Vagina (tissue), 2 donors: Measurements from ENCODE around the gene CST7. TPM values are rescaled to one million over a fixed set of nuclear protein-coding genes. Genes with fewer than 3 reads are reported as not detected.

Source experiments
- DNase-seq, 2 donors: peaks; one replicate each; pipeline ENCODE4 v3.0.0-alpha.2; 2017; ENCODE audit errors: extremely low spot score in 2 of 2
- H3K27ac ChIP-seq: fragments of 200-600 bp; sonication (generic); one replicate; pipeline ENCODE4 v1.5.1; 2019
- H3K27me3 ChIP-seq: fragments of 200-600 bp; sonication (generic); one replicate; pipeline ENCODE4 v1.5.1; 2019
- H3K36me3 ChIP-seq, 2 donors: fragments of 200-600 bp; sonication (generic); one replicate each; pipeline ENCODE4 v1.5.1; 2017 to 2019
- H3K4me1 ChIP-seq: fragments of 200-600 bp; sonication (generic); one replicate; pipeline ENCODE4 v1.5.1; 2019
- H3K4me3 ChIP-seq, 2 donors: fragments of 200-600 bp; sonication (generic); 1 replicate in 1 of 2; 2 replicates in 1 of 2; pipeline ENCODE4 v1.5.1; 2016 to 2019
- H3K9me3 ChIP-seq: fragments of 200-600 bp; sonication (generic); one replicate; pipeline ENCODE4 v1.5.1; 2019
- CTCF ChIP-seq, 3 experiments: fragments of 450-650 bp in 2 of 3; fragments of 200-600 bp in 1 of 3; sonication (generic) in 1 of 3; IDR thresholded peaks; one replicate each; pipeline ENCODE4 v1.5.1; 2017 to 2019; ENCODE audit warnings: antibody characterized with exemption in 3 of 3, mild to moderate bottlenecking in 2 of 3, moderate library complexity in 2 of 3
- POLR2A ChIP-seq, 2 donors: fragments of 450-650 bp; IDR thresholded peaks; one replicate each; pipeline ENCODE4 v1.6.1; 2017; ENCODE audit warnings: antibody characterized with exemption in 2 of 2, mild to moderate bottlenecking in 2 of 2, moderate library complexity in 2 of 2
- POLR2AphosphoS5 ChIP-seq, 2 donors: sonication (generic); formaldehyde crosslinking; IDR thresholded peaks; one replicate each; pipeline ENCODE4 v1.9.0; 2017; ENCODE audit warnings: antibody characterized with exemption in 2 of 2, mild to moderate bottlenecking in 2 of 2, low read depth in 1 of 2; ENCODE audit not compliant: insufficient read depth in 1 of 2
- intact Hi-C: fragments of 100-400 bp; cut with DNase I; formaldehyde crosslinking; loops from one replicate; pipeline ENCODE4 v1.15.1; 2023
- total RNA-seq: library from RNA; depleted of rRNA; stranded (reverse); fragments of >200 nt; gene quantifications from one replicate; pipeline ENCODE4 v1.2.3, GENCODE V29; 2016

The CST7 gene
- total RNA-seq, 1 donor from 2014 or later = 3.7 TPM

GRCh38 chr20:24956001-24956841, 7.2 kb downstream of the CST7 start:
- Histone ChIP-seq H3K9me3 (no peaks in the 10 kb centered on the region), H3K4me1 (no peaks in the 10 kb centered on the region), H3K27me3 (no peaks in the 10 kb centered on the region), H3K27ac (no peak overlapping the region), H3K4me3 (no peak overlapping the region), H3K36me3 (peaks cover 0 to 16% of the 10 kb centered on the region in 2 donors)
- TF ChIP-seq POLR2AphosphoS5 (IDR thresholded peaks at IDR 0.05; ENCODE audit: insufficient read depth in 1 of 2, low read depth in 1 of 2) = no peak
- no peak for TF ChIP-seq POLR2A (IDR thresholded peaks at IDR 0.05)
- peak; percentile 82 to 85 for DNase-seq
- intact Hi-C loops = no loop called here

DNA sequence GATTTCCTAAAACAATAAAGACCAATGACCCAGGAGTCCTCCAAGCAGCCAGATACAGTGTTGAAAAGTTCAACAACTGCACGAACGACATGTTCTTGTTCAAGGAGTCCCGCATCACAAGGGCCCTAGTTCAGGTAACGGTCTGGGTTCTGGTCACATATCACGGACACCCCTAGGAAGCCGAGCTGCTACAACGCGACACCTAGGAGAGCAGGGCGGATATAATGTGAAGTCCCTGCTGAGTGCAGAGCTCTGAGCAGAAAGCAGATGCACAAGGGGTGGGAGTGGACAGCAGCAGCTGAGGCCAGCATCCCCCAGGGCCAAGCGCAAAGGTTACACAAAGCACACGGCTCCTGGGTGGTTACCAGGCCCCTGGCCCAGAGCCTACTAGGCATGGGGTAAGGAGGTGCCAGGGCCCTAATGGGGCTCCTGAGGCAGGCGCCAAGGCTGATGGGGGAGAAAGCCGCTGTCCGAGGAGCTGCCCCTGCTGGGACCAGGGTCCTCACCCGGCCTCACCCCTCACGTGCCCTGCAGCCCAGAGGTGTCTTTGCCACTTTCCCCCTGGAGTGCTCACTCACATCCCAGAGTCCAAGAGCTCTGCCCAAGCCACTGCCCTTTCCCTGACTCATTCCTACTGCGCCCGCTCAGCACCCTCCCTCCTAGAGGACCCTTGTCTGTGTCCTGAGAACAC, 8.4 kb downstream of the CST7 start:
- Histone ChIP-seq H3K4me1 (no peaks in the 10 kb centered on the region), H3K36me3 (peaks cover 0 to 21% of the 10 kb centered on the region in 2 donors)
- DNase-seq = peak in 1 of 2 donors; percentile 72

DNA sequence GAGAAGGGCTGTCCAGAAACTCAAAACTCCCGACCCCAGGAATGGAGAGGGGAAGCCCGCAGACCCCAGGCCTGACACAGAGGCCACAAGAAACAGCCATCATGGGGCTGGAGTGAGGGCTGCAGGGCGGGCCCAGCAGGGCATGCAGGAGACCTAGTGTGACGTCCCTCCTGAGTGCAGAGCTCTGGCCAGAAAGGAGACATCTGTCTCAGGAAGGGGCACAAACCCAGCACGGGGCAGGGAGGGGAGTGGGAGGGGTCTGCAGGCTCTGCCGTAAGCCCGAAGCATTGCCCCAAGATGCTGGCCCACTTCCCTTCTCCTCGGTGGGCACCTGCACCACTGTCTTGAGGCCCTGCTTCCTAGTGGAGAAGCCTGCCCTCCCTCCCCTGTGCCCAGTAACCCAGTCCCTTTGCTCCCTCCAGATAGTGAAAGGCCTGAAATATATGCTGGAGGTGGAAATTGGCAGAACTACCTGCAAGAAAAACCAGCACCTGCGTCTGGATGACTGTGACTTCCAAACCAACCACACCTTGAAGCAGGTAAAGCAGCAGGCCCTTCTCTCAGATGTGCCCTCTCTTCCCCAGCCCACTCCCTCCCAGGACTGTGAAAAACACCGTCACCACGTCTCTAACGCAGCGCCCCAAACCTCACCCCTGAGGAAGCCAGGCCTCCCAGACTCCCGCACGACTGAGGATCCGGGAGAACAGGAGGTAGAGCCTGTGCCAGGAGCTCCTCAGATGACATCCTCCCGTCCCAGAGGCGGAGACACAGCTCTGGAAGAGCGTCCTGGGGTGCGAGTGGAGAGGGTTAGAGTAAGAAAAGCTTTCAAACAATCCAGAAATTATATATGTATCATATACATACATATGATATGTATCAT, 9.7 kb downstream of the CST7 start:
- intact Hi-C loops = no loop called here
- Histone ChIP-seq H3K27ac (no peak overlapping the region), H3K4me1 (no peaks in the 10 kb centered on the region), H3K36me3 (peaks cover 0 to 34% of the 10 kb centered on the region in 2 donors), H3K9me3 (no peaks in the 10 kb centered on the region), H3K27me3 (no peaks in the 10 kb centered on the region), H3K4me3 (no peak overlapping the region)
- TF ChIP-seq POLR2A (IDR thresholded peaks at IDR 0.05) (no peak), CTCF (IDR thresholded peaks at IDR 0.05) (no peak), POLR2AphosphoS5 (IDR thresholded peaks at IDR 0.05; ENCODE audit: insufficient read depth in 1 of 2, low read depth in 1 of 2) (no peak)
- DNase-seq = peak; percentile 76 to 85

More for the DNA sequence above, 8.4 kb downstream of the CST7 start:
- Histone ChIP-seq H3K27me3 (no peaks in the 10 kb centered on the region), H3K27ac (no peak overlapping the region), H3K9me3 (no peaks in the 10 kb centered on the region), H3K4me3 (no peak overlapping the region)
- TF ChIP-seq POLR2AphosphoS5 (IDR thresholded peaks at IDR 0.05; ENCODE audit: insufficient read depth in 1 of 2, low read depth in 1 of 2) (no peak), POLR2A (IDR thresholded peaks at IDR 0.05) (no peak), CTCF (IDR thresholded peaks at IDR 0.05) (no peak)
- intact Hi-C loops = no loop called here

- TF ChIP-seq POLR2AphosphoS5 (IDR thresholded peaks at IDR 0.05; ENCODE audit: insufficient read depth in 1 of 2, low read depth in 1 of 2) = no peak
- no peak for TF ChIP-seq POLR2A (IDR thresholded peaks at IDR 0.05)
- TF ChIP-seq CTCF (IDR thresholded peaks at IDR 0.05) = no peak
- H3K4me3 ChIP-seq = no peak overlapping the region
- no peaks in the 10 kb centered on the region for H3K4me1 ChIP-seq
- DNase-seq = peak; percentile 64 to 90
- H3K9me3 ChIP-seq = no peaks in the 10 kb centered on the region
- H3K36me3 ChIP-seq = peaks cover 0 to 42% of the 10 kb centered on the region in 2 donors
- no peaks in the 10 kb centered on the region for H3K27me3 ChIP-seq
- intact Hi-C loops = no loop called here
- no peak overlapping the region for H3K27ac ChIP-seq
Observed at GRCh38 chr20:24959591-24960301, 10.7 kb downstream of the CST7 start.
